ENCODE measurements around the gene F13B.

DNA sequence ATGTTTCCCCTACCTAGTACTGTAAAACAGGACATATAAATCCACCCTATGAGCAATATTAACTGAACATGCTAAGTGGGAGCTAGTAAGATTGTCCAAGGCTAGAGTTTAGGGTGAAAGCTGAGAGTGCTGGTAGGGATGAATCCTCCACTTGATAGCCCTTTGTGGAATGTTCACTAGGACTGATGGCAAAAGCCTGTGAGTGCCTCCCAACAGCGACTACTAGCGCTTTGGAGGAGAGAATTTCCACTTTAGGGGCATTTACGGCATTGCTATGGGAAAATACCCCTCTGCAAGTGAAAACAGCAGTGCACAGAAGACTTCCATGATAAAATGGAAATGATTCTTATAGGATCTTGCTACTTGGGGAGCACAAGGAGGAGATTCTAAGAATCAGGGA, 53.8 kb downstream of the F13B start:
- TF ChIP-seq, protein P1, sequence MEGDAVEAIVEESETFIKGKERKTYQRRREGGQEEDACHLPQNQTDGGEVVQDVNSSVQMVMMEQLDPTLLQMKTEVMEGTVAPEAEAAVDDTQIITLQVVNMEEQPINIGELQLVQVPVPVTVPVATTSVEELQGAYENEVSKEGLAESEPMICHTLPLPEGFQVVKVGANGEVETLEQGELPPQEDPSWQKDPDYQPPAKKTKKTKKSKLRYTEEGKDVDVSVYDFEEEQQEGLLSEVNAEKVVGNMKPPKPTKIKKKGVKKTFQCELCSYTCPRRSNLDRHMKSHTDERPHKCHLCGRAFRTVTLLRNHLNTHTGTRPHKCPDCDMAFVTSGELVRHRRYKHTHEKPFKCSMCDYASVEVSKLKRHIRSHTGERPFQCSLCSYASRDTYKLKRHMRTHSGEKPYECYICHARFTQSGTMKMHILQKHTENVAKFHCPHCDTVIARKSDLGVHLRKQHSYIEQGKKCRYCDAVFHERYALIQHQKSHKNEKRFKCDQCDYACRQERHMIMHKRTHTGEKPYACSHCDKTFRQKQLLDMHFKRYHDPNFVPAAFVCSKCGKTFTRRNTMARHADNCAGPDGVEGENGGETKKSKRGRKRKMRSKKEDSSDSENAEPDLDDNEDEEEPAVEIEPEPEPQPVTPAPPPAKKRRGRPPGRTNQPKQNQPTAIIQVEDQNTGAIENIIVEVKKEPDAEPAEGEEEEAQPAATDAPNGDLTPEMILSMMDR (IDR thresholded peaks at IDR 0.05), result no peak
- TF ChIP-seq ZFX (IDR thresholded peaks at IDR 0.05; ENCODE audit: borderline replicate concordance), result no peak

All from 22Rv1 (cell line).